Measurements from ENCODE around the gene SLC26A3. TPM values are rescaled to one million over a fixed set of nuclear protein-coding genes. Genes with fewer than 3 reads are reported as not detected.

SLC26A3 gene
- total RNA-seq, 1 experiment from 2014 or later: not detected

GRCh38 chr7:107792364-107792763, 10.7 kb downstream of the SLC26A3 start:
- H3K27ac Mint-ChIP-seq (ENCODE audit: low read depth, unreplicated experiment): no peak overlapping the region
- no peak for TF ChIP-seq CTCF (IDR thresholded peaks at IDR 0.05; ENCODE audit: unreplicated experiment)
- no peak for DNase-seq (ENCODE audit: unreplicated experiment)
- H3K27me3 Mint-ChIP-seq (ENCODE audit: insufficient read depth, unreplicated experiment): peaks cover 46% of the 10 kb centered on the region
- CTCF ChIA-PET: interaction anchor here (0.6 kb wide), 1 partner anchor 87 kb away, joined by 3 read pairs; no protein-coding TSS in a partner anchor
- POLR2A ChIA-PET: no interaction called here
- no TSS peak for BruUV-seq (replicated peaks)
- H3K36me3 Mint-ChIP-seq (ENCODE audit: insufficient read depth, unreplicated experiment): no peaks in the 10 kb centered on the region
- H3K9me3 Mint-ChIP-seq (ENCODE audit: unreplicated experiment): no peaks in the 10 kb centered on the region
- intact Hi-C loops (cut with micrococcal nuclease): no loop called here
- no peak overlapping the region for H3K4me3 Mint-ChIP-seq (ENCODE audit: unreplicated experiment)
- no peaks in the 10 kb centered on the region for H3K4me1 Mint-ChIP-seq (ENCODE audit: insufficient read depth, unreplicated experiment)

GRCh38 chr7:107789647-107790046, 13.4 kb downstream of the SLC26A3 start:
- Mint-ChIP-seq H3K36me3 (ENCODE audit: insufficient read depth, unreplicated experiment) (no peaks in the 10 kb centered on the region), H3K9me3 (ENCODE audit: unreplicated experiment) (no peaks in the 10 kb centered on the region), H3K4me1 (ENCODE audit: insufficient read depth, unreplicated experiment) (no peaks in the 10 kb centered on the region), H3K27me3 (ENCODE audit: insufficient read depth, unreplicated experiment) (peaks cover 44% of the 10 kb centered on the region), H3K4me3 (ENCODE audit: unreplicated experiment) (no peak overlapping the region), H3K27ac (ENCODE audit: low read depth, unreplicated experiment) (no peak overlapping the region)
- no TSS peak for BruUV-seq (replicated peaks)
- no peak for DNase-seq (ENCODE audit: unreplicated experiment)
- TF ChIP-seq CTCF (IDR thresholded peaks at IDR 0.05; ENCODE audit: unreplicated experiment): no peak
- ChIA-PET CTCF (interaction anchor here (0.6 kb wide), 1 partner anchor 24 kb away, joined by 3 read pairs; no protein-coding TSS in a partner anchor), POLR2A (interaction anchor here (1.0 kb wide), 1 partner anchor 16 kb away, joined by 3 read pairs; no protein-coding TSS in a partner anchor)
- intact Hi-C loops (cut with micrococcal nuclease): no loop called here

GRCh38 chr7:107788662-107789061, 14.4 kb downstream of the SLC26A3 start:
- TF ChIP-seq CTCF (IDR thresholded peaks at IDR 0.05; ENCODE audit: unreplicated experiment): no peak
- ChIA-PET POLR2A (interaction anchor here (1.0 to 1.2 kb wide), 2 partner anchors 17 to 45 kb away, joined by 3 read pairs; partner anchors contain the start of gene CBLL1), CTCF (interaction anchor here (0.6 to 1.3 kb wide), 4 partner anchors 15 to 406 kb away, joined by 3 to 7 read pairs (median 3); partner anchors contain the start of gene CBLL1)
- Mint-ChIP-seq H3K9me3 (ENCODE audit: unreplicated experiment) (no peaks in the 10 kb centered on the region), H3K4me1 (ENCODE audit: insufficient read depth, unreplicated experiment) (no peaks in the 10 kb centered on the region), H3K27ac (ENCODE audit: low read depth, unreplicated experiment) (no peak overlapping the region), H3K27me3 (ENCODE audit: insufficient read depth, unreplicated experiment) (peaks cover 34% of the 10 kb centered on the region), H3K4me3 (ENCODE audit: unreplicated experiment) (no peak overlapping the region), H3K36me3 (ENCODE audit: insufficient read depth, unreplicated experiment) (no peaks in the 10 kb centered on the region)
- intact Hi-C loops (cut with micrococcal nuclease): no loop called here
- no peak for DNase-seq (ENCODE audit: unreplicated experiment)
- no TSS peak for BruUV-seq (replicated peaks)

- no peaks in the 10 kb centered on the region for H3K36me3 Mint-ChIP-seq (ENCODE audit: insufficient read depth, unreplicated experiment)
Measured at GRCh38 chr7:107788216-107788615, 14.8 kb downstream of the SLC26A3 start.

More at GRCh38 chr7:107788216-107788615, 14.8 kb downstream of the SLC26A3 start:
- CTCF ChIA-PET: interaction anchor here (0.9 to 1.3 kb wide), 2 partner anchors 11 to 45 kb away, joined by 4 to 7 read pairs; partner anchors contain the start of gene CBLL1
- no peaks in the 10 kb centered on the region for H3K9me3 Mint-ChIP-seq (ENCODE audit: unreplicated experiment)
- BruUV-seq (replicated peaks): no TSS peak
- DNase-seq (ENCODE audit: unreplicated experiment): no peak
- H3K27ac Mint-ChIP-seq (ENCODE audit: low read depth, unreplicated experiment): no peak overlapping the region
- intact Hi-C loops (cut with micrococcal nuclease): no loop called here
- peaks cover 30% of the 10 kb centered on the region for H3K27me3 Mint-ChIP-seq (ENCODE audit: insufficient read depth, unreplicated experiment)
- H3K4me3 Mint-ChIP-seq (ENCODE audit: unreplicated experiment): no peak overlapping the region
- no peaks in the 10 kb centered on the region for H3K4me1 Mint-ChIP-seq (ENCODE audit: insufficient read depth, unreplicated experiment)
- POLR2A ChIA-PET: interaction anchor here (1.2 kb wide), 1 partner anchor 45 kb away, joined by 3 read pairs; the partner anchor contains the start of gene CBLL1
- no peak for TF ChIP-seq CTCF (IDR thresholded peaks at IDR 0.05; ENCODE audit: unreplicated experiment)
